Fibroblast of lung (primary cell): ENCODE results near the gene RBM8A. TPM values are rescaled to one million over a fixed set of nuclear protein-coding genes. Genes with fewer than 3 reads are reported as not detected.
A peak's percentile ranks its signal among the peaks of the same experiment; 100 is the strongest.

Experiments
- DNase-seq, 2 donors: peaks; one replicate each; pipeline versions ENCODE4 v3.0.0 to v3.0.0-alpha.2; 2010; ENCODE audit warnings: low read depth in 2 of 2
- H2AFZ ChIP-seq: 2 replicates; pipeline ENCODE4 v1.5.1; 2012; ENCODE audit warnings: low read length, control low read depth, inconsistent platforms
- H3K27ac ChIP-seq: 2 replicates; pipeline ENCODE4 v1.5.1; 2011; ENCODE audit warnings: low read length, control low read depth; ENCODE audit not compliant: insufficient read depth
- H3K27me3 ChIP-seq: 2 replicates; pipeline ENCODE4 v1.5.1; 2011; ENCODE audit warnings: mild to moderate bottlenecking, low read length; ENCODE audit not compliant: control insufficient read depth, insufficient read depth
- H3K36me3 ChIP-seq: 2 replicates; pipeline ENCODE4 v1.5.1; 2011; ENCODE audit warnings: low read length; ENCODE audit not compliant: control insufficient read depth, insufficient read depth
- H3K4me1 ChIP-seq: 2 replicates; pipeline ENCODE4 v1.5.1; 2011; ENCODE audit warnings: low read length; ENCODE audit not compliant: control insufficient read depth, insufficient read depth; ENCODE audit errors: extremely low read depth
- H3K4me2 ChIP-seq: 2 replicates; pipeline ENCODE4 v1.5.1; 2011; ENCODE audit warnings: low read length, control low read depth; ENCODE audit not compliant: insufficient read depth; ENCODE audit errors: extremely low read depth
- H3K4me3 ChIP-seq, 4 experiments: fragments of 200-600 bp in 1 of 4; sonication (generic) in 1 of 4; replicated peaks in 1 of 4; 2 replicates each; pipeline ENCODE4 v1.5.1; 2011 to 2016; ENCODE audit warnings: low read length in 4 of 4, low read depth in 3 of 4, mild to moderate bottlenecking in 3 of 4, control low read depth in 2 of 4, inconsistent platforms in 1 of 4, mixed read lengths in 1 of 4; ENCODE audit not compliant: insufficient read depth in 1 of 4; ENCODE audit errors: control extremely low read depth in 1 of 4
- H3K79me2 ChIP-seq: 2 replicates; pipeline ENCODE4 v1.5.1; 2012; ENCODE audit warnings: mild to moderate bottlenecking, low read length, inconsistent platforms; ENCODE audit not compliant: control insufficient read depth, insufficient read depth
- H3K9ac ChIP-seq: 2 replicates; pipeline ENCODE4 v1.5.1; 2011; ENCODE audit warnings: mild to moderate bottlenecking, low read length, control low read depth; ENCODE audit not compliant: insufficient read depth
- H3K9me3 ChIP-seq: 2 replicates; pipeline ENCODE4 v1.5.1; 2012; ENCODE audit warnings: low read depth, low read length; ENCODE audit not compliant: control insufficient read depth, insufficient read depth
- H4K20me1 ChIP-seq: 2 replicates; pipeline ENCODE4 v1.5.1; 2011; ENCODE audit warnings: low read length; ENCODE audit not compliant: control insufficient read depth, insufficient read depth; ENCODE audit errors: extremely low read depth
- CTCF ChIP-seq, 2 donors: IDR thresholded peaks in 1 of 2; conservative IDR thresholded peaks in 1 of 2; 1 replicate in 1 of 2; 2 replicates in 1 of 2; pipeline ENCODE4 v1.5.1; 2011 to 2012; ENCODE audit warnings: low read length in 2 of 2, control low read depth in 1 of 2, inconsistent platforms in 1 of 2, low read depth in 1 of 2, mild to moderate bottlenecking in 1 of 2
- EZH2 ChIP-seq: IDR thresholded peaks from 2 replicates; pipeline ENCODE4 v1.5.1; 2012; ENCODE audit warnings: low read length, control low read depth, mild to moderate bottlenecking; ENCODE audit errors: missing control alignments
- polyA plus RNA-seq, 2 donors: library from polyadenylated mRNA; depleted of rRNA in 1 of 2; stranded (reverse) in 1 of 2; unstranded in 1 of 2; fragments of >200 nt; gene quantifications; 2 replicates each; pipeline ENCODE4 v1.2.1, GENCODE V29; 2011 to 2012; ENCODE audit warnings: missing spikeins in 1 of 2
- total RNA-seq: library from RNA; depleted of rRNA; stranded (reverse); fragments of >200 nt; gene quantifications from 2 replicates; pipeline ENCODE4 v1.2.1, GENCODE V29; 2014

The RBM8A gene
- total and polyA plus RNA-seq, 2 donors (not counting 1 experiment from before 2014, with no cell fraction given): 56.6 to 137 TPM

- peak overlapping the region; percentile 28 for H2AFZ ChIP-seq
- no peaks in the 10 kb centered on the region for H4K20me1 ChIP-seq
- peaks cover 19% of the 10 kb centered on the region for H3K4me1 ChIP-seq
- H3K79me2 ChIP-seq: no peaks in the 10 kb centered on the region
- no peaks in the 10 kb centered on the region for H3K27me3 ChIP-seq
- TF ChIP-seq EZH2 (no peak), CTCF (conservative IDR thresholded peaks at IDR 0.05 in 1 of 2, IDR thresholded peaks at IDR 0.05 in 1 of 2; ENCODE audit: low read depth in 1 of 2, low read length in 2 of 2) (no peak)
- no peaks in the 10 kb centered on the region for H3K9me3 ChIP-seq
- peak overlapping the region; percentile 90 for H3K27ac ChIP-seq
- peak overlapping the region; percentile 39 for H3K9ac ChIP-seq
- H3K36me3 ChIP-seq: no peaks in the 10 kb centered on the region
- peak overlapping the region; percentile 1 to 40 (median 10) for H3K4me3 ChIP-seq
- peak; percentile 69 to 72 for DNase-seq
- H3K4me2 ChIP-seq: peak overlapping the region; percentile 83
Observed at GRCh38 chr1:145892486-145893087, 34.7 kb downstream of the RBM8A start.

- Histone ChIP-seq H3K27ac (peak overlapping the region; percentile 90), H3K4me3 (peak overlapping the region; percentile 1 to 40 (median 10)), H3K4me2 (peak overlapping the region; percentile 83), H3K27me3 (no peaks in the 10 kb centered on the region), H3K36me3 (no peaks in the 10 kb centered on the region), H3K9me3 (no peaks in the 10 kb centered on the region), H3K9ac (no peak overlapping the region), H3K4me1 (peaks cover 19% of the 10 kb centered on the region), H2AFZ (peak overlapping the region; percentile 64), H4K20me1 (no peaks in the 10 kb centered on the region), H3K79me2 (no peaks in the 10 kb centered on the region)
- peak; percentile 99 to 100 for DNase-seq
- TF ChIP-seq EZH2 (no peak), CTCF (conservative IDR thresholded peaks at IDR 0.05 in 1 of 2, IDR thresholded peaks at IDR 0.05 in 1 of 2; ENCODE audit: low read depth in 1 of 2, low read length in 2 of 2) (peak; percentile 95 to 97)
Observed at GRCh38 chr1:145891587-145892485, 35.4 kb downstream of the RBM8A start.

- H3K27ac ChIP-seq: peak overlapping the region; percentile 90
- H2AFZ ChIP-seq: peak overlapping the region; percentile 22
- TF ChIP-seq CTCF (conservative IDR thresholded peaks at IDR 0.05 in 1 of 2, IDR thresholded peaks at IDR 0.05 in 1 of 2; ENCODE audit: low read depth in 1 of 2, low read length in 2 of 2) (no peak), EZH2 (no peak)
- H3K4me2 ChIP-seq: no peak overlapping the region
- H3K4me3 ChIP-seq: no peak overlapping the region
- H3K36me3 ChIP-seq: no peaks in the 10 kb centered on the region
- peaks cover 19% of the 10 kb centered on the region for H3K4me1 ChIP-seq
- H3K27me3 ChIP-seq: no peaks in the 10 kb centered on the region
- no peak overlapping the region for H3K9ac ChIP-seq
- no peaks in the 10 kb centered on the region for H3K79me2 ChIP-seq
- peak; percentile 39 to 75 for DNase-seq
- no peaks in the 10 kb centered on the region for H3K9me3 ChIP-seq
- no peaks in the 10 kb centered on the region for H4K20me1 ChIP-seq
Observed at GRCh38 chr1:145891143-145891542, 36.1 kb downstream of the RBM8A start.
